Liver (tissue), 9 donors: Measurements from ENCODE around the gene PHF2. TPM values are rescaled to one million over a fixed set of nuclear protein-coding genes. Genes with fewer than 3 reads are reported as not detected.
A peak's percentile ranks its signal among the peaks of the same experiment; 100 is the strongest.

Experiments used
- DNase-seq: peaks from one replicate; pipeline ENCODE4 v3.0.0-alpha.2; 2017; ENCODE audit warnings: low spot score
- H3K27ac ChIP-seq, 2 donors: one replicate each; pipeline ENCODE4 v1.7.0; 2013; ENCODE audit warnings: inconsistent platforms in 2 of 2, low read length in 2 of 2, control low read depth in 1 of 2, low read depth in 1 of 2, mild to moderate bottlenecking in 1 of 2
- H3K27me3 ChIP-seq, 4 donors: one replicate each; pipeline versions ENCODE4 v1.6.1 to v1.7.0; 2013; ENCODE audit warnings: low read length in 3 of 4, inconsistent platforms in 1 of 4, mild to moderate bottlenecking in 1 of 4, moderate library complexity in 1 of 4; ENCODE audit not compliant: control insufficient read depth in 4 of 4, insufficient read depth in 4 of 4
- H3K36me3 ChIP-seq, 4 donors: one replicate each; pipeline versions ENCODE4 v1.6.1 to v1.7.0; 2013; ENCODE audit warnings: low read length in 3 of 4, mild to moderate bottlenecking in 3 of 4, low read depth in 1 of 4, moderate library complexity in 1 of 4; ENCODE audit not compliant: control insufficient read depth in 4 of 4, insufficient read depth in 3 of 4
- H3K4me1 ChIP-seq, 4 donors: one replicate each; pipeline versions ENCODE4 v1.6.1 to v1.7.0; 2013; ENCODE audit warnings: low read length in 3 of 4, mild to moderate bottlenecking in 3 of 4, moderate library complexity in 1 of 4; ENCODE audit not compliant: control insufficient read depth in 4 of 4, insufficient read depth in 4 of 4
- H3K4me3 ChIP-seq, 3 donors: one replicate each; pipeline versions ENCODE4 v1.6.1 to v1.7.0; 2013; ENCODE audit warnings: low read length in 3 of 3, control low read depth in 1 of 3, low read depth in 1 of 3, mild to moderate bottlenecking in 1 of 3
- H3K9ac ChIP-seq, 2 donors: one replicate each; pipeline ENCODE4 v1.7.0; 2013; ENCODE audit warnings: low read length in 2 of 2, mild to moderate bottlenecking in 2 of 2, moderate library complexity in 2 of 2, control low read depth in 1 of 2, low read depth in 1 of 2
- H3K9me3 ChIP-seq, 4 donors: one replicate each; pipeline versions ENCODE4 v1.6.1 to v1.7.0; 2013; ENCODE audit warnings: low read length in 3 of 4; ENCODE audit not compliant: control insufficient read depth in 4 of 4
- EGR1 ChIP-seq, 2 donors: IDR thresholded peaks; 2 replicates each; pipeline ENCODE4 v1.6.1; 2016 to 2018; ENCODE audit warnings: antibody characterized with exemption in 2 of 2, low read depth in 2 of 2
- GABPA ChIP-seq, 2 donors: IDR thresholded peaks in 1 of 2; conservative IDR thresholded peaks in 1 of 2; 2 replicates each; pipeline ENCODE4 v1.6.1; 2016; ENCODE audit warnings: antibody characterized with exemption in 2 of 2, mild to moderate bottlenecking in 1 of 2, moderate library complexity in 1 of 2
- HNF4G ChIP-seq: IDR thresholded peaks from 2 replicates; pipeline ENCODE4 v1.6.1; 2016; ENCODE audit warnings: antibody characterized with exemption
- JUND ChIP-seq, 2 donors: IDR thresholded peaks; 2 replicates each; pipeline ENCODE4 v1.6.1; 2016; ENCODE audit warnings: antibody characterized with exemption in 2 of 2
- NR2F2 ChIP-seq: IDR thresholded peaks from 2 replicates; pipeline ENCODE4 v1.6.1; 2016; ENCODE audit warnings: antibody characterized with exemption
- RAD21 ChIP-seq, 2 donors: IDR thresholded peaks; 2 replicates each; pipeline ENCODE4 v1.6.1; 2016; ENCODE audit warnings: antibody characterized with exemption in 2 of 2, mild to moderate bottlenecking in 2 of 2
- RXRA ChIP-seq, 2 donors: IDR thresholded peaks; 2 replicates each; pipeline ENCODE4 v1.6.1; 2017 to 2018; ENCODE audit warnings: antibody characterized with exemption in 2 of 2, mild to moderate bottlenecking in 1 of 2
- TAF1 ChIP-seq: conservative IDR thresholded peaks from 2 replicates; pipeline ENCODE4 v1.6.1; 2016; ENCODE audit warnings: antibody characterized with exemption, mild to moderate bottlenecking
- YY1 ChIP-seq: IDR thresholded peaks from 2 replicates; pipeline ENCODE4 v1.6.1; 2016; ENCODE audit warnings: antibody characterized with exemption, mild to moderate bottlenecking
- WGBS: extraction: QIAGEN DNeasy Blood & Tissue Kit; methylation state at CpG from one replicate; pipeline ENCODE4 v1.1.7; 2013; 5-methylcytosine and 5-hydroxymethylcytosine counted together
- polyA plus RNA-seq, 2 donors: library from polyadenylated mRNA; stranded (reverse) in 1 of 2; unstranded in 1 of 2; fragments of 200-250 nt in 1 of 2; fragments of >200 nt in 1 of 2; fragmentation: Nextera tagmentation in 1 of 2; extraction: Ambion mirVana in 1 of 2; gene quantifications; one replicate each; pipeline versions ENCODE4 v1.2.1 to v1.2.3, GENCODE V29; 2013 to 2015
- total RNA-seq, 2 donors: library from RNA; depleted of rRNA; stranded (reverse); fragments of >200 nt; gene quantifications; one replicate each; pipeline ENCODE4 v1.2.3, GENCODE V29; 2014
- TF ChIP-seq, protein P1 (sequence below): IDR thresholded peaks from 2 replicates; pipeline ENCODE4 v1.6.1; 2016; ENCODE audit warnings: antibody characterized with exemption
- TF ChIP-seq, protein P2 (sequence below): IDR thresholded peaks from 2 replicates; pipeline ENCODE4 v1.6.1; 2016; ENCODE audit warnings: antibody characterized with exemption
- TF ChIP-seq, protein P3 (sequence below): IDR thresholded peaks from 2 replicates; pipeline ENCODE4 v1.6.1; 2016; ENCODE audit warnings: antibody characterized with exemption, mild to moderate bottlenecking
- donor health status: healthy.
- donor health status: healthy.
- donor health status: healthy.
- donor health status: healthy.
- donor health status: healthy.

Gene PHF2
- total and polyA plus RNA-seq, 4 donors: 2.3 to 8.6 (median 6.7) TPM

DNA sequence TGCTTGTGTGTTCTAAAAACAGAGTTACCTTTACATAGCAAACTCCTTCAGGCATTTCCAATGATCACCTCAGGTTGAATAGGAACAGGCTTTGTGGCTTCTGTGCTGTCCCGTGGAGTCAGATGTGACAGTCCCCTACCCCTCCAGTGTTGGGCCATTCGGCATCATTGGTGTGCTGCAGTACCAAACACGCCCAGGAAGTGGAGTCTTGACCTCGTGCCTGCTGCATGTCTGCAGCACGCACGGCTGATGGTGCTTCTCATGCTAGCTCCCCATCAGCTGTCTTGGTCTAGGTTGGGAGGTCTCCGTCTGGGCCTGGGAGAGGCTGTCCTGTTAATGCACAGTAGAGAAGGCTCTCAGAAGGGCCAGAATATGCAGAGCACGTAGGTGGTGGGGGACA is 42.5 kb upstream of the PHF2 start:
- 90% methylated on average over 8 of the region's 8 CpGs for whole genome bisulfite sequencing
- Histone ChIP-seq H3K9me3 (no peaks in the 10 kb centered on the region), H3K27me3 (no peaks in the 10 kb centered on the region), H3K27ac (no peak overlapping the region), H3K36me3 (peaks cover 10 to 36% (median 31%) of the 10 kb centered on the region in 4 donors), H3K4me3 (no peak overlapping the region), H3K9ac (no peak overlapping the region), H3K4me1 (no peaks in the 10 kb centered on the region)
- TF ChIP-seq HNF4G (no peak), RAD21 (IDR thresholded peaks at IDR 0.05) (no peak), TAF1 (no peak), RXRA (IDR thresholded peaks at IDR 0.05) (no peak), GABPA (IDR thresholded peaks at IDR 0.05 in 1 of 2, conservative IDR thresholded peaks at IDR 0.05 in 1 of 2) (no peak), NR2F2 (no peak), YY1 (no peak)
- TF ChIP-seq, protein P1, sequence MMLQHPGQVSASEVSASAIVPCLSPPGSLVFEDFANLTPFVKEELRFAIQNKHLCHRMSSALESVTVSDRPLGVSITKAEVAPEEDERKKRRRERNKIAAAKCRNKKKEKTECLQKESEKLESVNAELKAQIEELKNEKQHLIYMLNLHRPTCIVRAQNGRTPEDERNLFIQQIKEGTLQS: no peak
- TF ChIP-seq, protein P2, sequence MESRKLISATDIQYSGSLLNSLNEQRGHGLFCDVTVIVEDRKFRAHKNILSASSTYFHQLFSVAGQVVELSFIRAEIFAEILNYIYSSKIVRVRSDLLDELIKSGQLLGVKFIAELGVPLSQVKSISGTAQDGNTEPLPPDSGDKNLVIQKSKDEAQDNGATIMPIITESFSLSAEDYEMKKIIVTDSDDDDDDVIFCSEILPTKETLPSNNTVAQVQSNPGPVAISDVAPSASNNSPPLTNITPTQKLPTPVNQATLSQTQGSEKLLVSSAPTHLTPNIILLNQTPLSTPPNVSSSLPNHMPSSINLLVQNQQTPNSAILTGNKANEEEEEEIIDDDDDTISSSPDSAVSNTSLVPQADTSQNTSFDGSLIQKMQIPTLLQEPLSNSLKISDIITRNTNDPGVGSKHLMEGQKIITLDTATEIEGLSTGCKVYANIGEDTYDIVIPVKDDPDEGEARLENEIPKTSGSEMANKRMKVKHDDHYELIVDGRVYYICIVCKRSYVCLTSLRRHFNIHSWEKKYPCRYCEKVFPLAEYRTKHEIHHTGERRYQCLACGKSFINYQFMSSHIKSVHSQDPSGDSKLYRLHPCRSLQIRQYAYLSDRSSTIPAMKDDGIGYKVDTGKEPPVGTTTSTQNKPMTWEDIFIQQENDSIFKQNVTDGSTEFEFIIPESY: no peak
- no peak for DNase-seq

DNA sequence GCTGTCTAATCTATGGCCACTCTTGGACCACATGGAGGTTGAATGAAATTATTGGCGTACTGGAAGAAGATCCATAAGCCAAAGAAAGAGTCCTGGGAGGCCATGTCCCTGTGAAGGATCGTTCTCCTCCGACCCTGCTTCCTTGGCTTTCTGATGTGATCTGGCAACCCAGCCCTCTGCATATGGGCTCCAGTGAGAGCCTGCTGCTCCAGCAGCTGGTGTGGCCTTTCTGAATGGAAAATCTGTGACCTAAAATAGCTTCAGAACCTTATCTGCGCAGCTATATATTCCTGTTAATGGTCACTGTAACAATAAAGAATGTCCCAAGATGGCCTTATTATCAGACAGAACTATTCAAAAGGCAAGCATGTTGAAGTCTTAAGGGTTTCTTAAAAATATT is 40.2 kb upstream of the PHF2 start:
- Histone ChIP-seq H3K27me3 (no peaks in the 10 kb centered on the region), H3K4me1 (no peaks in the 10 kb centered on the region), H3K9me3 (no peaks in the 10 kb centered on the region), H3K9ac (no peak overlapping the region), H3K4me3 (no peak overlapping the region), H3K27ac (no peak overlapping the region), H3K36me3 (peaks cover 8 to 30% (median 22%) of the 10 kb centered on the region in 4 donors)
- 89% methylated on average over 4 of the region's 4 CpGs for WGBS
- TF ChIP-seq EGR1 (IDR thresholded peaks at IDR 0.05; ENCODE audit: low read depth in 2 of 2) (no peak), JUND (IDR thresholded peaks at IDR 0.05) (no peak), NR2F2 (no peak), GABPA (IDR thresholded peaks at IDR 0.05 in 1 of 2, conservative IDR thresholded peaks at IDR 0.05 in 1 of 2) (no peak)
- TF ChIP-seq, protein P3, sequence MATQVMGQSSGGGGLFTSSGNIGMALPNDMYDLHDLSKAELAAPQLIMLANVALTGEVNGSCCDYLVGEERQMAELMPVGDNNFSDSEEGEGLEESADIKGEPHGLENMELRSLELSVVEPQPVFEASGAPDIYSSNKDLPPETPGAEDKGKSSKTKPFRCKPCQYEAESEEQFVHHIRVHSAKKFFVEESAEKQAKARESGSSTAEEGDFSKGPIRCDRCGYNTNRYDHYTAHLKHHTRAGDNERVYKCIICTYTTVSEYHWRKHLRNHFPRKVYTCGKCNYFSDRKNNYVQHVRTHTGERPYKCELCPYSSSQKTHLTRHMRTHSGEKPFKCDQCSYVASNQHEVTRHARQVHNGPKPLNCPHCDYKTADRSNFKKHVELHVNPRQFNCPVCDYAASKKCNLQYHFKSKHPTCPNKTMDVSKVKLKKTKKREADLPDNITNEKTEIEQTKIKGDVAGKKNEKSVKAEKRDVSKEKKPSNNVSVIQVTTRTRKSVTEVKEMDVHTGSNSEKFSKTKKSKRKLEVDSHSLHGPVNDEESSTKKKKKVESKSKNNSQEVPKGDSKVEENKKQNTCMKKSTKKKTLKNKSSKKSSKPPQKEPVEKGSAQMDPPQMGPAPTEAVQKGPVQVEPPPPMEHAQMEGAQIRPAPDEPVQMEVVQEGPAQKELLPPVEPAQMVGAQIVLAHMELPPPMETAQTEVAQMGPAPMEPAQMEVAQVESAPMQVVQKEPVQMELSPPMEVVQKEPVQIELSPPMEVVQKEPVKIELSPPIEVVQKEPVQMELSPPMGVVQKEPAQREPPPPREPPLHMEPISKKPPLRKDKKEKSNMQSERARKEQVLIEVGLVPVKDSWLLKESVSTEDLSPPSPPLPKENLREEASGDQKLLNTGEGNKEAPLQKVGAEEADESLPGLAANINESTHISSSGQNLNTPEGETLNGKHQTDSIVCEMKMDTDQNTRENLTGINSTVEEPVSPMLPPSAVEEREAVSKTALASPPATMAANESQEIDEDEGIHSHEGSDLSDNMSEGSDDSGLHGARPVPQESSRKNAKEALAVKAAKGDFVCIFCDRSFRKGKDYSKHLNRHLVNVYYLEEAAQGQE: no peak
- no peak for DNase-seq

DNA sequence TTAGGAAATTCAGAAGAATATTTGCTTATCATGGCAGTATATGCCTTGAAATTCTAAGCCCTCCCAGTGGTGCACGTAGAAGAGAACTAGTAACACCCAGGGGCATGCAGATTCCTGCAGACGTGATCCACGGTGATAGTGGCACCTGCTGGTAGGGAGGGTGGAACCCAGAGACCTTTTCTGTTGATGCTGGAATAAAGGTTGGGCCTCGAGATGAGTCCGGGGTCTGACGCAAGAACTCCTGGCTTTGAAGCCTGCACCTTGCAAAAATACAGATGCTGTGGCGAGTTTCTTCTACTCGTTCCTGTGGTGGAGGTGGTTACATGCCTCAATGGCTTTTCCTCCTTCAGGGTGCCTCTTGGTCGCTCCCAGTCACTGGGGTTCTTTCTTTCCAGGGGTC is 39.5 kb upstream of the PHF2 start:
- H3K27ac ChIP-seq: no peak overlapping the region
- no peaks in the 10 kb centered on the region for H3K9me3 ChIP-seq
- no peak overlapping the region for H3K9ac ChIP-seq
- WGBS: 90% methylated on average over 9 of the region's 9 CpGs
- TF ChIP-seq, protein P1: no peak
- peak in 1 of 2 donors; percentile 22 for TF ChIP-seq RAD21 (IDR thresholded peaks at IDR 0.05)
- H3K36me3 ChIP-seq: peaks cover 8 to 30% (median 23%) of the 10 kb centered on the region in 4 donors
- H3K4me3 ChIP-seq: no peak overlapping the region
- H3K27me3 ChIP-seq: no peaks in the 10 kb centered on the region
- DNase-seq: no peak
- no peaks in the 10 kb centered on the region for H3K4me1 ChIP-seq
